PC-3 (cell line): ENCODE results near the gene SLC45A1. TPM values are rescaled to one million over a fixed set of nuclear protein-coding genes. Genes with fewer than 3 reads are reported as not detected.

Experiments
- ATAC-seq: fragments of 200-7000 bp; cut with Tn5 transposase; 2 replicates; pipeline ENCODE4 v1.9.1; 2020; ENCODE audit warnings: mild to moderate bottlenecking, moderate library complexity
- BruUV-seq: library from RNA; stranded (reverse); fragments of 400-500 nt; replicated peaks from 2 replicates; lab custom pipeline; 2021; lab: Mats Ljungman, UMichigan
- CTCF ChIA-PET: fragments of 300-600 bp; sonication (Branson Sonifier 250); formaldehyde crosslinking; loops from one replicate; lab custom pipeline; 2022; ENCODE audit warnings: antibody characterized with exemption; lab: Charles Lee
- POLR2A ChIA-PET: fragments of 300-600 bp; sonication (Branson Sonifier 250); formaldehyde crosslinking; loops from one replicate; lab custom pipeline; 2022; ENCODE audit warnings: antibody characterized with exemption; ENCODE audit not compliant: unreplicated experiment; lab: Charles Lee
- DNase-seq: peaks from one replicate; pipeline ENCODE4 v3.0.0-alpha.2; 2015
- H2AFZ ChIP-seq: fragments of 300-600 bp; sonication (generic); 2 replicates; pipeline ENCODE4 v1.6.0; 2016; ENCODE audit warnings: antibody characterized with exemption, low read length
- H3F3A ChIP-seq: fragments of 300-600 bp; sonication (generic); one replicate; pipeline ENCODE4 v1.6.0; 2017; ENCODE audit warnings: antibody characterized with exemption, low read length, control low read depth, mild to moderate bottlenecking; ENCODE audit not compliant: unreplicated experiment
- H3K27ac ChIP-seq: fragments of 300-600 bp; sonication (generic); 2 replicates; pipeline ENCODE4 v1.5.1; 2016; ENCODE audit warnings: mild to moderate bottlenecking, low read length
- H3K27me3 ChIP-seq: fragments of 300-600 bp; sonication (generic); 2 replicates; pipeline ENCODE4 v1.6.1; 2016; ENCODE audit warnings: low read length, mixed read lengths
- H3K36me3 ChIP-seq: fragments of 300-600 bp; sonication (generic); 2 replicates; pipeline ENCODE4 v1.6.1; 2016; ENCODE audit warnings: low read depth, mixed run types, low read length, mixed read lengths
- H3K4me1 ChIP-seq: fragments of 300-600 bp; sonication (generic); 2 replicates; pipeline ENCODE4 v1.5.1; 2016; ENCODE audit warnings: low read length; ENCODE audit not compliant: insufficient read depth
- H3K4me2 ChIP-seq: fragments of 300-600 bp; sonication (generic); 2 replicates; pipeline ENCODE4 v1.6.0; 2016; ENCODE audit warnings: low read length
- H3K4me3 ChIP-seq: fragments of 300-600 bp; sonication (generic); 2 replicates; pipeline ENCODE4 v1.5.1; 2016; ENCODE audit warnings: mild to moderate bottlenecking, low read length, mixed read lengths
- H3K79me2 ChIP-seq: fragments of 300-600 bp; sonication (generic); 2 replicates; pipeline ENCODE4 v1.6.1; 2017; ENCODE audit warnings: low read length, mixed read lengths
- H3K9ac ChIP-seq: fragments of 300-600 bp; sonication (generic); 2 replicates; pipeline ENCODE4 v1.6.0; 2016; ENCODE audit warnings: mild to moderate bottlenecking, low read length
- H3K9me2 ChIP-seq: fragments of 300-600 bp; sonication (generic); replicated peaks from 2 replicates; pipeline ENCODE4 v1.6.1; 2016; ENCODE audit warnings: mixed run types, low read length, mixed read lengths
- H3K9me3 ChIP-seq: fragments of 300-600 bp; sonication (generic); 2 replicates; pipeline ENCODE4 v1.6.1; 2016; ENCODE audit warnings: low read length, mixed read lengths
- H4K20me1 ChIP-seq: fragments of 300-600 bp; sonication (generic); 2 replicates; pipeline ENCODE4 v1.6.1; 2016; ENCODE audit warnings: low read length, mixed read lengths
- EZH2 ChIP-seq: fragments of 300-600 bp; sonication (generic); IDR thresholded peaks from one replicate; pipeline ENCODE4 v1.6.1; 2017; ENCODE audit warnings: antibody characterized with exemption, mild to moderate bottlenecking, low read length; ENCODE audit not compliant: unreplicated experiment
- EZH2phosphoT487 ChIP-seq: fragments of 300-600 bp; sonication (generic); IDR thresholded peaks from 2 replicates; pipeline ENCODE4 v1.6.1; 2018; ENCODE audit warnings: mild to moderate bottlenecking, antibody characterized with exemption, low read length, borderline replicate concordance
- intact Hi-C: fragments of 100-400 bp; cut with micrococcal nuclease; formaldehyde crosslinking; loops from 2 replicates; pipeline ENCODE4 v1.9.0; 2023
- total RNA-seq: library from RNA; depleted of rRNA; stranded (reverse); fragments of >200 nt; gene quantifications from 2 replicates; pipeline ENCODE4 v1.2.3, GENCODE V29; 2014
- TF ChIP-seq, protein P1 (sequence below): fragments of 300-600 bp; sonication (generic); conservative IDR thresholded peaks from 2 replicates; pipeline ENCODE4 v1.5.1; 2017; ENCODE audit warnings: antibody characterized with exemption, low read depth, mild to moderate bottlenecking, low read length

SLC45A1 gene
- total RNA-seq, 1 experiment from 2014 or later, result 0.62 TPM

DNA sequence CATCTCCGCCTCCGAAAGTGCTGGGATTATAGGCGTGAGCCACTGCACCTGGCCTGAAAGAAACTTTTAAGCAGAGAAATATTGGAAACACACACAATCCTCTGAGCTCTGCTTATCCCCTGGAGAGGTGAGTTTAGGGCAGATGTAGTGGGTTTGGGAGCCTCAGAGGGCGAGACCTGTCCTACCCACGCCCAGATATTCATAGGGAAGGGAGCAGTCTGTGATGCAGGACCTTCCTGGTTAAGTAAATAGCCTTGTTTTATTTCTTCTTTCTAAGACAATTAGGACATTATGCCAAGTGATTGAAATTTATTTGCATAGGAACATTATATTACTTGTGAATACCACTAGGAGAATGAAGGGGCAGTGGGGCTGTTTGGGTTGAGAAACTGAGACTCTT lies 18.0 kb upstream of the SLC45A1 start:
- no TSS peak for BruUV-seq
- TF ChIP-seq, protein P1, sequence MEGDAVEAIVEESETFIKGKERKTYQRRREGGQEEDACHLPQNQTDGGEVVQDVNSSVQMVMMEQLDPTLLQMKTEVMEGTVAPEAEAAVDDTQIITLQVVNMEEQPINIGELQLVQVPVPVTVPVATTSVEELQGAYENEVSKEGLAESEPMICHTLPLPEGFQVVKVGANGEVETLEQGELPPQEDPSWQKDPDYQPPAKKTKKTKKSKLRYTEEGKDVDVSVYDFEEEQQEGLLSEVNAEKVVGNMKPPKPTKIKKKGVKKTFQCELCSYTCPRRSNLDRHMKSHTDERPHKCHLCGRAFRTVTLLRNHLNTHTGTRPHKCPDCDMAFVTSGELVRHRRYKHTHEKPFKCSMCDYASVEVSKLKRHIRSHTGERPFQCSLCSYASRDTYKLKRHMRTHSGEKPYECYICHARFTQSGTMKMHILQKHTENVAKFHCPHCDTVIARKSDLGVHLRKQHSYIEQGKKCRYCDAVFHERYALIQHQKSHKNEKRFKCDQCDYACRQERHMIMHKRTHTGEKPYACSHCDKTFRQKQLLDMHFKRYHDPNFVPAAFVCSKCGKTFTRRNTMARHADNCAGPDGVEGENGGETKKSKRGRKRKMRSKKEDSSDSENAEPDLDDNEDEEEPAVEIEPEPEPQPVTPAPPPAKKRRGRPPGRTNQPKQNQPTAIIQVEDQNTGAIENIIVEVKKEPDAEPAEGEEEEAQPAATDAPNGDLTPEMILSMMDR, result no peak
- no peak for TF ChIP-seq EZH2phosphoT487
- TF ChIP-seq EZH2, result no peak
- H3K4me3 ChIP-seq, result no peak overlapping the region
- no peaks in the 10 kb centered on the region for H3K36me3 ChIP-seq
- ChIA-PET POLR2A (no interaction called here), CTCF (no interaction called here)
- H3K4me1 ChIP-seq, result no peaks in the 10 kb centered on the region
- H3K9me3 ChIP-seq, result no peaks in the 10 kb centered on the region
- H3K79me2 ChIP-seq, result no peaks in the 10 kb centered on the region
- H3K9me2 ChIP-seq, result no peaks in the 10 kb centered on the region
- no peaks in the 10 kb centered on the region for H3F3A ChIP-seq
- ATAC-seq, result peak; percentile 49
- H2AFZ ChIP-seq, result no peak overlapping the region
- intact Hi-C loops, result no loop called here
- no peaks in the 10 kb centered on the region for H4K20me1 ChIP-seq
- H3K4me2 ChIP-seq, result no peak overlapping the region
- H3K27ac ChIP-seq, result no peak overlapping the region
- DNase-seq, result no peak
- no peak overlapping the region for H3K9ac ChIP-seq
- no peaks in the 10 kb centered on the region for H3K27me3 ChIP-seq

DNA sequence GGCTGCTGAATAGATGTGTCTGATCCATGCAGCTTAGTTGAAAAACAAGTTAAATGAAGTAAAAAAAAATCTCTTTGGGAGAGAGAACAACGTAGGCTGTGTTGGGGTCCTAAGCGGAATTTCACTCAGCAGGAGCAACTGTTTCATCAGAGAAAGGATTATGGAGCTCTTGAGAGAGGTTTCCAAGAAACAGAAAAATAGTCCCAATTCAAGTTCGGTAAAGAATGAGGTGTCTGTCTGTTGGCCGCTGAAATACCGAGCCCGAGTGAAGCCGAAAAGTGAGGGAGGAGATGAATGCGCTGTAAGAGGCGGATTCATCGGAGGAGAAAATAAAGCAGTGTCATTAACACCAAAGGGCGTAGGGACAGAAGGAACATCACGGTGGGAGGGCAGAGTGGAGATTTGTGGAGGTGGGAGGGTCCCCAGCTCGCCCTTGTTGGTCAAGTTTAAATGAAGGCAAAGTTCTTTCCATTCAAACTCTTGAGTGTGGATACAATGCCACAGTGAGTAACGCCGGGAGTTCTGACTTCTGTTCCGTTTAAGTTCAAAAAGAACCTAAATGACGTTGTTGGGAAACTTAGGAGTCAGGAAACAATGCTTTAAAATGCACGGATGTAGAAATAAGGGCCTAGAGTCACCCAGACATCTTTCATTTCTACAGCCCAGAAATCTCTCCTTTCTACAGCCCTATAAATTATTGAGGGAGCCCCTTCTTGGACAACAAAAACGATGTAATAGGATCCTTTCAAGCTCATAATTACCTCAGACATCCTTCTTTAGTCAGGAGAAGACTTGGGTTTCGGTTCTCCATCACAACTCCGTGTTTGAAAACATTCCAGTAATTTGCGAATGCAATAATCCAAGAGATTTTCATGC lies 15.6 kb upstream of the SLC45A1 start:
- H3K36me3 ChIP-seq, result no peaks in the 10 kb centered on the region
- no peaks in the 10 kb centered on the region for H3K4me1 ChIP-seq
- H2AFZ ChIP-seq, result no peak overlapping the region
- ChIA-PET CTCF (no interaction called here), POLR2A (interaction anchor here (0.7 kb wide), 1 partner anchor 327 kb away, joined by 4 read pairs; no protein-coding TSS in a partner anchor)
- TF ChIP-seq, protein P1, result no peak
- TF ChIP-seq EZH2phosphoT487, result no peak
- TF ChIP-seq EZH2, result no peak
- no peaks in the 10 kb centered on the region for H3K27me3 ChIP-seq
- no peak overlapping the region for H3K9ac ChIP-seq
- no peaks in the 10 kb centered on the region for H4K20me1 ChIP-seq
- H3K9me3 ChIP-seq, result no peaks in the 10 kb centered on the region
- no peak for DNase-seq
- no peak overlapping the region for H3K4me3 ChIP-seq
- no peak for ATAC-seq
- H3K4me2 ChIP-seq, result no peak overlapping the region
- no TSS peak for BruUV-seq
- H3F3A ChIP-seq, result no peaks in the 10 kb centered on the region
- no peaks in the 10 kb centered on the region for H3K9me2 ChIP-seq
- intact Hi-C loops, result no loop called here
- H3K27ac ChIP-seq, result no peak overlapping the region
- H3K79me2 ChIP-seq, result no peaks in the 10 kb centered on the region

DNA sequence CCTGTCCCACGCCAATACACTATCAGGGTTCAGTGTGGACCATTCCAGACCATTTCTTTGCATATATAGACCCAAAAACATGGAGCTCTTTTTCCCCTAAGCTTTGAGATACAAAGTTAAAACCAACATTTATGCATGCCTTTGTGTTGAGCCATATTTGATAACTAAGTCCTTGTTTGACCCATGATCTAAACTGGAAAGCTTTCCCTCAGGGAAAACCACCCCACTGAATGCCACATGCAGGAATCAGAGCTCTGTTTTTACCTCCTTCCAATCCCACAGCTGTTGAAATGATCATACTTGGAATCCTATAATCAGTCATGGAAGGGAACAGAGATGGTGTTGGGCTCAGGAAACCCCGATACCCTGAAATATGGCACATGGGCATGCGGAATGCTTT lies 14.8 kb upstream of the SLC45A1 start:
- CTCF ChIA-PET, result no interaction called here
- POLR2A ChIA-PET, result no interaction called here
- no TSS peak for BruUV-seq

More for the DNA sequence above, 14.8 kb upstream of the SLC45A1 start:
- Histone ChIP-seq H3K4me2 (no peak overlapping the region), H3K4me1 (no peaks in the 10 kb centered on the region), H4K20me1 (no peaks in the 10 kb centered on the region), H2AFZ (no peak overlapping the region), H3K9me2 (no peaks in the 10 kb centered on the region), H3K79me2 (no peaks in the 10 kb centered on the region), H3K9ac (no peak overlapping the region), H3K36me3 (no peaks in the 10 kb centered on the region), H3F3A (no peaks in the 10 kb centered on the region), H3K27me3 (no peaks in the 10 kb centered on the region), H3K9me3 (no peaks in the 10 kb centered on the region), H3K27ac (no peak overlapping the region), H3K4me3 (no peak overlapping the region)
- intact Hi-C loops, result no loop called here
- no peak for ATAC-seq
- no peak for TF ChIP-seq EZH2
- TF ChIP-seq, protein P1, result no peak
- TF ChIP-seq EZH2phosphoT487, result no peak
- no peak for DNase-seq
